ENCODE results near the gene YIPF4. TPM values are rescaled to one million over a fixed set of nuclear protein-coding genes. Genes with fewer than 3 reads are reported as not detected.

The YIPF4 gene
- total and polyA plus RNA-seq, 2 donors (not counting 3 experiments of a cell fraction or from before 2014, with no cell fraction given), result 8.6 to 40.1 TPM

DNA sequence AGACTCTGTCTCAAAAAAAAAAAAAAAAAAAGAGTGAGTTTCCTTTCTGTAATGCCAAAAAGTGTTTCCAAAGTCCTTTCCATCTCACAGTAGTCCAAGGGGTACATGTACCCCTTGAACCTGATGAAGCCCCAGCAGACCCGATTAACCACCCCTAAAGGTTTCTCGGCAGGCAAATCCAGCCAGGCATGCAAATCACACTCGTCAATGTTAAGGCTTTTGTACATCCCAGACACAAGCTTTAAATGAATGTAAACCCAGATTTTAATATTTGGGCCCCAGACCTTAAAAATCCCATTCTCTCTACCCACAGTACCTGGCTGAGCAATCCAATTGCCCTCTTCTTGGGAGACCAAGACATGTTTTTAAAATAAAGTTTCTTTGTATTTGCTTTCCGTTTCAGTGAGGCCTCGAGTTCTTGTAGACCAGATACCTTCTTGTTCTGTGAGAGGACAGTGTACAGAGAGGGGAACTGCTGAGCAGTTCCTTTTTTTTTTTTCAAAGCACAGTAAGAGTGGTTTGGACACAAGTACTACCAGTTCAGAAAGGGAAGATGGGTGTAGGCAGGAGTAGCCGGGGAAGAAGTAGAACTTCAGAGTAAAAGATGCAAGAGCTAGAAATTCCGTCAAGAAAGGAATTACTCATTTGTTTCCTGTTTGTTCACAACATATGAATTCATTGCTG, 13.1 kb upstream of the YIPF4 start, which contains the start of gene NLRC4:
Gene NLRC4, minus strand, starts transcription at position 465 of the 684 bp plus-strand sequence. CDS start 8,111 bp downstream, outside the sequence.
- Histone ChIP-seq H3K27ac (ENCODE audit: insufficient read depth, low read depth, low read length) (no peak within 1 kb of the TSS), H3K9ac (replicated peaks; ENCODE audit: extremely low read depth, insufficient read depth, low read length) (no peak within 1 kb of the TSS), H3K79me2 (ENCODE audit: control insufficient read depth, insufficient read depth, low read length) (no peaks in the 10 kb centered on the region), H3K36me3 (ENCODE audit: control insufficient read depth in 2 of 2, extremely low read depth in 1 of 2, insufficient read depth in 2 of 2, low read length in 2 of 2) (no peaks in the 10 kb centered on the region), H3K27me3 (ENCODE audit: control insufficient read depth in 2 of 2, insufficient read depth in 2 of 2, low read length in 2 of 2) (no peaks in the 10 kb centered on the region), H3K9me1 (replicated peaks; ENCODE audit: control insufficient read depth, extremely low read depth, insufficient read depth, low read length) (no peaks in the 10 kb centered on the region), H4K20me1 (replicated peaks; ENCODE audit: control insufficient read depth, extremely low read depth, insufficient read depth, low read length) (no peaks in the 10 kb centered on the region), H3K4me3 (replicated peaks in 1 of 3; ENCODE audit: insufficient read depth in 1 of 3, low read depth in 1 of 3, low read length in 3 of 3) (no peak within 1 kb of the TSS), H3K4me2 (ENCODE audit: insufficient read depth, low read length) (no peak within 1 kb of the TSS), H2AFZ (ENCODE audit: low read depth, low read length) (no peak within 1 kb of the TSS), H3K9me3 (replicated peaks; ENCODE audit: control insufficient read depth, insufficient read depth, low read length) (no peaks in the 10 kb centered on the region), H3K4me1 (ENCODE audit: control insufficient read depth, extremely low read depth, insufficient read depth, low read length) (no peaks in the 10 kb centered on the region)
- intact Hi-C loops (cut with micrococcal nuclease) (no loop called here), dilution Hi-C loops (cut with MboI; ENCODE audit: extremely low pct_ligation_motif_present, low sequenced_read_pairs) (no loop called here)
- no TSS peak for BruUV-seq (replicated peaks)
- FAIRE-seq (no peak), DNase-seq (ENCODE audit: low read depth, low spot score) (no peak)
- ChIA-PET POLR2A (no interaction called here), CTCF (interaction anchor here (1.5 to 1.8 kb wide), 2 partner anchors 17 to 61 kb away, joined by 4 read pairs; no protein-coding TSS in a partner anchor)
- no peak for TF ChIP-seq MYC (IDR thresholded peaks at IDR 0.05; ENCODE audit: low read depth, low read length)
- TF ChIP-seq, protein P1, sequence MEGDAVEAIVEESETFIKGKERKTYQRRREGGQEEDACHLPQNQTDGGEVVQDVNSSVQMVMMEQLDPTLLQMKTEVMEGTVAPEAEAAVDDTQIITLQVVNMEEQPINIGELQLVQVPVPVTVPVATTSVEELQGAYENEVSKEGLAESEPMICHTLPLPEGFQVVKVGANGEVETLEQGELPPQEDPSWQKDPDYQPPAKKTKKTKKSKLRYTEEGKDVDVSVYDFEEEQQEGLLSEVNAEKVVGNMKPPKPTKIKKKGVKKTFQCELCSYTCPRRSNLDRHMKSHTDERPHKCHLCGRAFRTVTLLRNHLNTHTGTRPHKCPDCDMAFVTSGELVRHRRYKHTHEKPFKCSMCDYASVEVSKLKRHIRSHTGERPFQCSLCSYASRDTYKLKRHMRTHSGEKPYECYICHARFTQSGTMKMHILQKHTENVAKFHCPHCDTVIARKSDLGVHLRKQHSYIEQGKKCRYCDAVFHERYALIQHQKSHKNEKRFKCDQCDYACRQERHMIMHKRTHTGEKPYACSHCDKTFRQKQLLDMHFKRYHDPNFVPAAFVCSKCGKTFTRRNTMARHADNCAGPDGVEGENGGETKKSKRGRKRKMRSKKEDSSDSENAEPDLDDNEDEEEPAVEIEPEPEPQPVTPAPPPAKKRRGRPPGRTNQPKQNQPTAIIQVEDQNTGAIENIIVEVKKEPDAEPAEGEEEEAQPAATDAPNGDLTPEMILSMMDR (IDR thresholded peaks at IDR 0.05; ENCODE audit: extremely low read depth in 1 of 2, insufficient read depth in 1 of 2, low read depth in 1 of 2, low read length in 2 of 2), result no peak

DNA sequence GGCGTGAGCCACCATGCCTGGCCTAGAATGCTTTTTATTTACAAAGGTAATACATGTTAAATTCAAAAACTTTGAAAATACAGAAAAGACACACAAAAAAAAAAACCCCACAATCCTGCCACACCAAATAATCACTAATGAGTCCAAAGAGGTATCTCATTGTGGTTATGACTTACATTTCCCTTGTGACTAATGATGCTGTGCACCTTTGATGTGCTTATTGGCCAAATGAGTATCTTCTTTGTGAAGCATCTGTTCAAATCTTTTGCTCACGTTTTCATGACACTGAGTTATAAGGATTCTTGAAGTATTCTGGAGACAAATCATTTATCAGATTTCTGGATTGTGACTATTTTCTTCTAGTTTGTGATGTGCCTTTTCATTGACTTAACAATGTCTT, 6.6 kb upstream of the YIPF4 start:
- FAIRE-seq (peak; percentile 24), DNase-seq (ENCODE audit: low read depth, low spot score) (no peak)
- intact Hi-C loops (cut with micrococcal nuclease) (no loop called here), dilution Hi-C loops (cut with MboI; ENCODE audit: extremely low pct_ligation_motif_present, low sequenced_read_pairs) (no loop called here)
- no peak overlapping the region for H2AFZ ChIP-seq (ENCODE audit: low read depth, low read length)
- no TSS peak for BruUV-seq (replicated peaks)
- H3K27me3 ChIP-seq (ENCODE audit: control insufficient read depth in 2 of 2, insufficient read depth in 2 of 2, low read length in 2 of 2), result peaks cover 0 to 2% of the 10 kb centered on the region in 2 experiments
- H4K20me1 ChIP-seq (replicated peaks; ENCODE audit: control insufficient read depth, extremely low read depth, insufficient read depth, low read length), result no peaks in the 10 kb centered on the region
- H3K9me1 ChIP-seq (replicated peaks; ENCODE audit: control insufficient read depth, extremely low read depth, insufficient read depth, low read length), result no peaks in the 10 kb centered on the region
- H3K9me3 ChIP-seq (replicated peaks; ENCODE audit: control insufficient read depth, insufficient read depth, low read length), result no peaks in the 10 kb centered on the region
- H3K9ac ChIP-seq (replicated peaks; ENCODE audit: extremely low read depth, insufficient read depth, low read length), result no peak overlapping the region
- no peak overlapping the region for H3K4me3 ChIP-seq (replicated peaks in 1 of 3; ENCODE audit: insufficient read depth in 1 of 3, low read depth in 1 of 3, low read length in 3 of 3)
- CTCF ChIA-PET, result no interaction called here
- no peaks in the 10 kb centered on the region for H3K36me3 ChIP-seq (ENCODE audit: control insufficient read depth in 2 of 2, extremely low read depth in 1 of 2, insufficient read depth in 2 of 2, low read length in 2 of 2)
- no peaks in the 10 kb centered on the region for H3K4me1 ChIP-seq (ENCODE audit: control insufficient read depth, extremely low read depth, insufficient read depth, low read length)
- POLR2A ChIA-PET, result no interaction called here
- no peak for TF ChIP-seq FOS (IDR thresholded peaks at IDR 0.05; ENCODE audit: borderline replicate concordance, insufficient read depth, low read length)
- no peak for TF ChIP-seq GATA2 (IDR thresholded peaks at IDR 0.05; ENCODE audit: insufficient read depth, insufficient read length, low read depth, low read length)
- no peak for TF ChIP-seq MYC (IDR thresholded peaks at IDR 0.05; ENCODE audit: low read depth, low read length)
- TF ChIP-seq, protein P2, sequence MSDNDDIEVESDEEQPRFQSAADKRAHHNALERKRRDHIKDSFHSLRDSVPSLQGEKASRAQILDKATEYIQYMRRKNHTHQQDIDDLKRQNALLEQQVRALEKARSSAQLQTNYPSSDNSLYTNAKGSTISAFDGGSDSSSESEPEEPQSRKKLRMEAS (IDR thresholded peaks at IDR 0.05; ENCODE audit: insufficient read depth, insufficient read length), result no peak
- no peak for TF ChIP-seq POLR2A (IDR thresholded peaks at IDR 0.05; ENCODE audit: low read depth, low read length)
- TF ChIP-seq, protein P1 (IDR thresholded peaks at IDR 0.05; ENCODE audit: extremely low read depth in 1 of 2, insufficient read depth in 1 of 2, low read depth in 1 of 2, low read length in 2 of 2), result no peak
- TF ChIP-seq POLR2AphosphoS5 (IDR thresholded peaks at IDR 0.05; ENCODE audit: insufficient read depth, low read depth, low read length), result no peak
- no peak for TF ChIP-seq JUN (IDR thresholded peaks at IDR 0.05; ENCODE audit: borderline replicate concordance, insufficient read depth, insufficient read length, low read depth)
- no peaks in the 10 kb centered on the region for H3K79me2 ChIP-seq (ENCODE audit: control insufficient read depth, insufficient read depth, low read length)
- H3K4me2 ChIP-seq (ENCODE audit: insufficient read depth, low read length), result no peak overlapping the region
- no peak overlapping the region for H3K27ac ChIP-seq (ENCODE audit: insufficient read depth, low read depth, low read length)

Measured in endothelial cell of umbilical vein (primary cell).